GM19238 (cell line): ENCODE results near the gene CEP20.

Source experiments
- DNase-seq: peaks from one replicate; pipeline ENCODE4 v3.0.0; 2011; ENCODE audit warnings: low spot score; ENCODE audit not compliant: insufficient read length

The CEP20 gene

GRCh38 chr16:15834502-15834901 is 53.9 kb downstream of the CEP20 start:
- no peak for DNase-seq

- no peak for DNase-seq
Observed at GRCh38 chr16:15833541-15833940, 54.9 kb downstream of the CEP20 start.

GRCh38 chr16:15832241-15832640 is 56.2 kb downstream of the CEP20 start:
- no peak for DNase-seq

- DNase-seq: no peak
Observed at GRCh38 chr16:15830832-15831451, 57.5 kb downstream of the CEP20 start.

- DNase-seq: no peak
Observed at GRCh38 chr16:15829460-15829859, 58.9 kb downstream of the CEP20 start.

- DNase-seq: no peak
Observed at GRCh38 chr16:15827709-15828343, 60.6 kb downstream of the CEP20 start.

GRCh38 chr16:15827299-15827698 is 61.1 kb downstream of the CEP20 start:
- no peak for DNase-seq

- no peak for DNase-seq
Observed at GRCh38 chr16:15825750-15826305, 62.6 kb downstream of the CEP20 start.

- DNase-seq: no peak
Observed at GRCh38 chr16:15822957-15823356, 65.4 kb downstream of the CEP20 start.

- DNase-seq: no peak
Observed at GRCh38 chr16:15820837-15821236, 67.6 kb downstream of the CEP20 start.

- no peak for DNase-seq
Observed at GRCh38 chr16:15819046-15819445, 69.4 kb downstream of the CEP20 start.

- no peak for DNase-seq
Observed at GRCh38 chr16:15817446-15817845, 71.0 kb downstream of the CEP20 start.

GRCh38 chr16:15816228-15816627 is 72.2 kb downstream of the CEP20 start:
- DNase-seq: no peak
